ENCODE measurements around the gene GANC. TPM values are rescaled to one million over a fixed set of nuclear protein-coding genes. Genes with fewer than 3 reads are reported as not detected.

The GANC gene
- total and polyA plus RNA-seq, 10 donors = 7.4 to 65.9 (median 42.3) TPM

DNA sequence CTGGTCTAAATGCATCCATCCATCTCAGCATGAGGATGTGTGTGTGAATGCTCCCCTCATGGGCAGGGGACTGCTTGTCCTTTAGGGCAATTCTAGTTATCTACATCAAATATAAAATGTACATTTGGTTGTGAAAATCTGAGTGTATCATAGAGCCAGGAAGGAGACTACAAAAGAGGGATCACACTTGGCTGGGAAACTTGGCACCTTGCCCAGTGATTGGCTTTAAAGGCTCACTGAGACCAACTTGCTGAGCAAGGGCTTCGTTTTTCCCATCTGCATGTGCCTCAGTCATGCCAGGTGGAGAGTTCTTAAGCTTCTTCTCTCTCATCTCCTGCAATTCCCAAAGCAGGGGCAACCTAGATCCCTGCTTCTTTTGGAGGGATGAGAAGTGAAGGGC, 91.5 kb downstream of the GANC start:
- Histone ChIP-seq H3K4me1 (peaks cover 0 to 36% (median 0%) of the 10 kb centered on the region in 6 donors), H3K27ac (peak overlapping the region in 1 of 8 donors; percentile 73), H3K27me3 (replicated peaks in 1 of 7) (no peaks in the 10 kb centered on the region), H3K36me3 (peaks cover 0 to 23% (median 3%) of the 10 kb centered on the region in 6 donors), H3K9me3 (no peaks in the 10 kb centered on the region), H3K4me3 (no peak overlapping the region)
- intact Hi-C loops (cut with DNase I; ENCODE audit: low total_unique reads) = no loop called here
- DNase-seq = no peak
- no peak for TF ChIP-seq POLR2AphosphoS5 (IDR thresholded peaks at IDR 0.05)
- TF ChIP-seq, protein P1, sequence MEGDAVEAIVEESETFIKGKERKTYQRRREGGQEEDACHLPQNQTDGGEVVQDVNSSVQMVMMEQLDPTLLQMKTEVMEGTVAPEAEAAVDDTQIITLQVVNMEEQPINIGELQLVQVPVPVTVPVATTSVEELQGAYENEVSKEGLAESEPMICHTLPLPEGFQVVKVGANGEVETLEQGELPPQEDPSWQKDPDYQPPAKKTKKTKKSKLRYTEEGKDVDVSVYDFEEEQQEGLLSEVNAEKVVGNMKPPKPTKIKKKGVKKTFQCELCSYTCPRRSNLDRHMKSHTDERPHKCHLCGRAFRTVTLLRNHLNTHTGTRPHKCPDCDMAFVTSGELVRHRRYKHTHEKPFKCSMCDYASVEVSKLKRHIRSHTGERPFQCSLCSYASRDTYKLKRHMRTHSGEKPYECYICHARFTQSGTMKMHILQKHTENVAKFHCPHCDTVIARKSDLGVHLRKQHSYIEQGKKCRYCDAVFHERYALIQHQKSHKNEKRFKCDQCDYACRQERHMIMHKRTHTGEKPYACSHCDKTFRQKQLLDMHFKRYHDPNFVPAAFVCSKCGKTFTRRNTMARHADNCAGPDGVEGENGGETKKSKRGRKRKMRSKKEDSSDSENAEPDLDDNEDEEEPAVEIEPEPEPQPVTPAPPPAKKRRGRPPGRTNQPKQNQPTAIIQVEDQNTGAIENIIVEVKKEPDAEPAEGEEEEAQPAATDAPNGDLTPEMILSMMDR (IDR thresholded peaks at IDR 0.05 in 8 of 11, conservative IDR thresholded peaks at IDR 0.05 in 3 of 11) = no peak
- no peak for TF ChIP-seq POLR2A (IDR thresholded peaks at IDR 0.05)
- 59 to 83% (median 75%) methylated on average over 1 of the region's 1 CpG for WGBS, 5 donors

DNA sequence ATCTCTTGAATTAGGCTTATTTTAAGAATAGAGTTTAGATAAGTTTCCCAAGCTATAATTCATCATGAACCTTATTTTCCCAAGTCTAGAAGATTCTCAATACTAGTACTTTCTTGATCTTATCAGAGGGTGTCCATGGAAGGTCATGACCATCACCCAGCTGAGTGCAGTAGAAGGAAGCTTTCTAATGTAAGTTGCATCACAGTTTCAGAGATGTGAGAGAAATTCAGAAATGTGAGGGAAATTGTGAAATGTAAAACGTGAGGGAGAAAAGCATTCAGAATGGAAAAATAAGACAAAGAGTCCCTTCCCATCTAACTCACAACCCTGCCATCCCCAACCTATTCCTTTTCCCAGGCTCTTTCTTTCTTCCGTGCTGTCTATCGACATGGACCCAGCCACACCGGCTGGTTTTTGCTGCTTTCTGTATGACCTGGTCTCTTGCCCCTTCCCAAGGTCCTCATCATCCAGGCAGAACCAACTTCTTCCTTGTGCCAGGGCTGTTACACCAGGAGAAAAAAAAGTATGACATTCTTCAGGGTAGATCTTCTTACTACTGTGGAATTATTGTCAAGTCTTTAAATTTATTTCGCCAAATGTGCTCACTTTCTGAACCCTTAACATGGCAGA, 93.0 kb downstream of the GANC start:
- DNase-seq = no peak
- Histone ChIP-seq H3K4me3 (no peak overlapping the region), H3K4me1 (peaks cover 0 to 40% (median under 1%) of the 10 kb centered on the region in 6 donors), H3K27me3 (replicated peaks in 1 of 7) (no peaks in the 10 kb centered on the region), H3K36me3 (peaks cover 0 to 12% (median 0%) of the 10 kb centered on the region in 6 donors), H3K9me3 (no peaks in the 10 kb centered on the region), H3K27ac (peak overlapping the region in 6 of 8 donors; percentile 25 to 82 (median 73))
- 68 to 93% (median 84%) methylated on average over 5 of the region's 5 CpGs for WGBS, 5 donors
- intact Hi-C loops (cut with DNase I; ENCODE audit: low total_unique reads) = no loop called here
- TF ChIP-seq, protein P1 (IDR thresholded peaks at IDR 0.05 in 8 of 11, conservative IDR thresholded peaks at IDR 0.05 in 3 of 11) = no peak
- TF ChIP-seq POLR2A (IDR thresholded peaks at IDR 0.05) (no peak), POLR2AphosphoS5 (IDR thresholded peaks at IDR 0.05) (no peak)

DNA sequence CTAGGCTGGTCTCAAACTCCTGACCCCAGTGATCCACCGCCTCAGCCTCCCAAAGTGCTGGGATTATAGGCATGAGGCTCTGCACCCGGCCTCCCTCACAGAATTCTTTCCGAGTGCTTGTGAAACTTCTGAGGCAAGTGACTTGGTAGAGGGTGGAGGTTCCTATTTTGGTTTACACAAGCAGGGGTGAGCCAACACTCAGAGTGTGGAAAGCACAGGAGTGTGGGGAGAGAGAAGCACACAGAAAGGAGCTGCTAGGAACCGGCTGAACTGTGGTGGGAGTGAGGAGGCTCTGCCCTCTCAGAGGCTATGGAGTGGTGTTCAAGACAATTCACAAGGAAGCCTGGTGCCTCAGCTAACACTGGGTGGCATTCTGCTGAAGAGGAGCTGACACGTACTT, 94.0 kb downstream of the GANC start:
- intact Hi-C loops (cut with DNase I; ENCODE audit: low total_unique reads) = no loop called here
- WGBS, 5 donors = 50 to 89% (median 67%) methylated on average over 5 of the region's 5 CpGs
- peaks cover 0 to 12% (median 0%) of the 10 kb centered on the region in 6 donors for H3K36me3 ChIP-seq

DNA sequence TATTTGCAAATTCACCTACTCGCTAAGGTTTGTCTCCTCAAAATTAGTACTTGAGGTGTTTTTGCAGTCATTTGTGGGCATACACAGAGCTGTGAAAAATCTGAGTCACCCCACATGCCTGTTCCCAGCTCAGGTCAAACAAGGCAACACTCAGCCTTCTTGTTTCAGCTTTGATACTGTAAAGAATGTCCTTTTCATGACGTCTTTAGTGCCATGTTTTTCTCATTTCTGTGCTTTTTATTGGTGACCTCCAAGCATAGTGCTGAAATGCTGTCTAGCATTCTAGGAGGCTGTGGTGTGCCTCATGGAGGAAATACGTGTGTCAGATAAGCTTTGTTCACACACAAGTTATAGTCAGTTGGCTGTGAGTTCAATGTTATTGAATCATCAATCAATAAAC, 95.1 kb downstream of the GANC start:
- Histone ChIP-seq H3K27ac (peak overlapping the region in 4 of 8 donors; percentile 73 to 82 (median 74)), H3K4me1 (peaks cover 0 to 40% (median 2%) of the 10 kb centered on the region in 6 donors), H3K4me3 (no peak overlapping the region), H3K36me3 (peaks cover 0 to 15% (median 0%) of the 10 kb centered on the region in 6 donors), H3K27me3 (replicated peaks in 1 of 7) (no peaks in the 10 kb centered on the region), H3K9me3 (no peaks in the 10 kb centered on the region)
- DNase-seq = no peak
- intact Hi-C loops (cut with DNase I; ENCODE audit: low total_unique reads) = no loop called here
- WGBS, 5 donors = 88 to 95% (median 90%) methylated on average over 3 of the region's 3 CpGs
- TF ChIP-seq, protein P1 (IDR thresholded peaks at IDR 0.05 in 8 of 11, conservative IDR thresholded peaks at IDR 0.05 in 3 of 11) = no peak
- no peak for TF ChIP-seq POLR2A (IDR thresholded peaks at IDR 0.05)

More for the DNA sequence above, 94.0 kb downstream of the GANC start:
- no peak for DNase-seq
- Histone ChIP-seq H3K4me1 (peaks cover 0 to 40% (median 2%) of the 10 kb centered on the region in 6 donors), H3K27ac (peak overlapping the region in 6 of 8 donors; percentile 16 to 82 (median 73)), H3K27me3 (replicated peaks in 1 of 7) (no peaks in the 10 kb centered on the region), H3K4me3 (peak overlapping the region in 1 of 8 donors; percentile 22), H3K9me3 (no peaks in the 10 kb centered on the region)
- TF ChIP-seq POLR2A (IDR thresholded peaks at IDR 0.05) (no peak), POLR2AphosphoS5 (IDR thresholded peaks at IDR 0.05) (peak in 1 of 3 donors; percentile 26)
- TF ChIP-seq, protein P1 (IDR thresholded peaks at IDR 0.05 in 8 of 11, conservative IDR thresholded peaks at IDR 0.05 in 3 of 11) = no peak
